Panc1 (cell line): Measurements from ENCODE around the gene GALNT1. TPM values are rescaled to one million over a fixed set of nuclear protein-coding genes. Genes with fewer than 3 reads are reported as not detected.

Experiments used
- ATAC-seq: fragments of 200-7000 bp; cut with Tn5 transposase; 2 replicates; pipeline ENCODE4 v1.9.1; 2020; ENCODE audit warnings: mild to moderate bottlenecking, moderate library complexity
- BruUV-seq: library from RNA; stranded (reverse); fragments of 400-500 nt; replicated peaks from 2 replicates; lab custom pipeline; 2021; lab: Mats Ljungman, UMichigan
- CTCF ChIA-PET: fragments of 300-600 bp; sonication (Branson Sonifier 250); formaldehyde crosslinking; loops from one replicate; lab custom pipeline; 2022; ENCODE audit warnings: antibody characterized with exemption; lab: Charles Lee
- POLR2A ChIA-PET: fragments of 300-600 bp; sonication (Branson Sonifier 250); formaldehyde crosslinking; loops from one replicate; lab custom pipeline; 2022; ENCODE audit warnings: antibody characterized with exemption; lab: Charles Lee
- DNase-seq: peaks from one replicate; pipeline ENCODE4 v3.0.0-alpha.2; 2010; ENCODE audit warnings: low read depth, low spot score
- H3K27ac ChIP-seq: 2 replicates; pipeline ENCODE4 v1.5.1; 2011; ENCODE audit warnings: mild to moderate bottlenecking, low read length, inconsistent platforms
- H3K27me3 ChIP-seq: fragments of 200-500 bp; sonication (Bioruptor generic); 2 replicates; pipeline ENCODE4 v1.6.0; 2014; ENCODE audit warnings: low read length, inconsistent platforms; ENCODE audit not compliant: control insufficient read depth, insufficient read depth
- H3K36me3 ChIP-seq: fragments of 200-500 bp; sonication (Bioruptor generic); 2 replicates; pipeline ENCODE4 v1.5.1; 2014; ENCODE audit warnings: inconsistent platforms, mild to moderate bottlenecking, low read length, moderate library complexity; ENCODE audit not compliant: control insufficient read depth, insufficient read depth
- H3K4me1 ChIP-seq: 2 replicates; pipeline ENCODE4 v1.5.1; 2011; ENCODE audit warnings: inconsistent platforms, mild to moderate bottlenecking, low read length, moderate library complexity; ENCODE audit not compliant: control insufficient read depth, insufficient read depth
- H3K4me3 ChIP-seq, 2 experiments: 2 replicates each; pipeline ENCODE4 v1.5.1; 2011 to 2012; ENCODE audit warnings: low read depth in 2 of 2, low read length in 2 of 2, mild to moderate bottlenecking in 2 of 2, inconsistent platforms in 1 of 2, moderate library complexity in 1 of 2
- H3K9me3 ChIP-seq: fragments of 200-500 bp; sonication (Bioruptor generic); 2 replicates; pipeline ENCODE4 v1.5.1; 2014; ENCODE audit warnings: low read depth, mild to moderate bottlenecking, inconsistent platforms, low read length, moderate library complexity; ENCODE audit not compliant: control insufficient read depth, insufficient read depth
- CTCF ChIP-seq: fragments of 450-650 bp; IDR thresholded peaks from 2 replicates; pipeline ENCODE4 v1.5.1; 2017; ENCODE audit warnings: mild to moderate bottlenecking
- POLR2AphosphoS5 ChIP-seq: IDR thresholded peaks from 2 replicates; pipeline ENCODE4 v1.6.1; 2012; ENCODE audit warnings: mild to moderate bottlenecking, low read depth, low read length, moderate library complexity
- REST ChIP-seq, 2 experiments: IDR thresholded peaks; 2 replicates each; pipeline ENCODE4 v1.6.1; 2011 to 2012; ENCODE audit warnings: low read depth in 2 of 2, control low read depth in 1 of 2, low read length in 1 of 2, mild to moderate bottlenecking in 1 of 2, moderate library complexity in 1 of 2; ENCODE audit not compliant: insufficient read depth in 1 of 2
- SIN3A ChIP-seq: IDR thresholded peaks from 2 replicates; pipeline ENCODE4 v1.6.1; 2012; ENCODE audit warnings: low read depth, mild to moderate bottlenecking, low read length, moderate library complexity, borderline replicate concordance; ENCODE audit not compliant: insufficient read depth
- TCF7L2 ChIP-seq: IDR thresholded peaks from 2 replicates; pipeline ENCODE4 v1.6.1; 2011; ENCODE audit warnings: mild to moderate bottlenecking, low read depth, low read length, inconsistent platforms
- in situ Hi-C: cut with HindIII; loops from 2 replicates; pipeline ENCODE4 v1.10.0; 2016; ENCODE audit warnings: low sequenced_read_pairs, low pct_unique_long_range_greater_than_20kb
- intact Hi-C: fragments of 100-400 bp; cut with micrococcal nuclease; formaldehyde crosslinking; loops from one replicate; pipeline ENCODE4 v1.10.0; 2022; ENCODE audit not compliant: unreplicated experiment
- total RNA-seq: library from RNA; stranded (reverse); gene quantifications from one replicate; pipeline ENCODE4 v1.2.1, GENCODE V29; 2021; ENCODE audit not compliant: unreplicated experiment

Gene GALNT1
- total RNA-seq, 1 experiment from 2014 or later, result 147 TPM

GRCh38 chr18:35739778-35740177, 158.2 kb downstream of the GALNT1 start:
- intact Hi-C loops (no loop called here), in situ Hi-C loops (no loop called here)
- Histone ChIP-seq H3K9me3 (no peaks in the 10 kb centered on the region), H3K27me3 (no peaks in the 10 kb centered on the region), H3K27ac (no peak overlapping the region), H3K4me1 (no peaks in the 10 kb centered on the region), H3K36me3 (no peaks in the 10 kb centered on the region), H3K4me3 (no peak overlapping the region)
- CTCF ChIA-PET, result no interaction called here
- no peak for ATAC-seq
- no peak for DNase-seq
- POLR2A ChIA-PET, result no interaction called here
- BruUV-seq, result no TSS peak
- TF ChIP-seq POLR2AphosphoS5 (no peak), TCF7L2 (no peak), REST (IDR thresholded peaks at IDR 0.05; ENCODE audit: insufficient read depth in 1 of 2, low read depth in 2 of 2, low read length in 1 of 2) (no peak), CTCF (no peak), SIN3A (no peak)

- ChIA-PET CTCF (interaction anchor here (0.7 kb wide), 1 partner anchor 337 kb away, joined by 4 read pairs; no protein-coding TSS in a partner anchor), POLR2A (no interaction called here)
- no peak overlapping the region for H3K27ac ChIP-seq
- H3K27me3 ChIP-seq, result no peaks in the 10 kb centered on the region
- no peaks in the 10 kb centered on the region for H3K9me3 ChIP-seq
- BruUV-seq, result no TSS peak
- TF ChIP-seq TCF7L2, result no peak
- no peak for TF ChIP-seq REST (IDR thresholded peaks at IDR 0.05; ENCODE audit: insufficient read depth in 1 of 2, low read depth in 2 of 2, low read length in 1 of 2)
- no peak for TF ChIP-seq SIN3A
- no peak for TF ChIP-seq POLR2AphosphoS5
- no peak for TF ChIP-seq CTCF
- ATAC-seq (no peak), DNase-seq (no peak)
- in situ Hi-C loops (no loop called here), intact Hi-C loops (no loop called here)
- H3K4me3 ChIP-seq, result no peak overlapping the region
- no peaks in the 10 kb centered on the region for H3K36me3 ChIP-seq
- no peaks in the 10 kb centered on the region for H3K4me1 ChIP-seq
Observed at GRCh38 chr18:35740656-35741055, 159.1 kb downstream of the GALNT1 start.
